HEK293 (cell line): ENCODE data around the gene MTARC1.

ENCODE experiments used
- CTCF ChIA-PET: fragments of 350-600 bp; formaldehyde crosslinking; extraction: SDS; loops from one replicate; lab custom pipeline; 2021; ENCODE audit warnings: antibody characterized with exemption; lab: Yijun Ruan, JAX
- POLR2A ChIA-PET: fragments of 300-600 bp; formaldehyde crosslinking; extraction: SDS; loops from one replicate; lab custom pipeline; 2020; ENCODE audit warnings: antibody characterized with exemption, inconsistent platforms; lab: Yijun Ruan, JAX
- H3K27ac ChIP-seq: fragments of 200-500 bp; sonication (Bioruptor generic); 2 replicates; pipeline ENCODE4 v1.5.1; 2014; ENCODE audit warnings: low read depth, low read length, control low read depth, inconsistent platforms; ENCODE audit errors: extremely low read depth
- H3K36me3 ChIP-seq, 2 experiments: fragments of 200-500 bp in 1 of 2; sonication (Bioruptor generic) in 1 of 2; 1 replicate in 1 of 2; 2 replicates in 1 of 2; pipeline ENCODE4 v1.5.1; 2014 to 2017; ENCODE audit warnings: inconsistent platforms in 2 of 2, low read length in 2 of 2; ENCODE audit not compliant: control insufficient read depth in 2 of 2, insufficient read depth in 1 of 2
- H3K4me1 ChIP-seq: fragments of 200-500 bp; sonication (Bioruptor generic); 2 replicates; pipeline ENCODE4 v1.5.1; 2014; ENCODE audit warnings: mild to moderate bottlenecking, low read length, inconsistent platforms; ENCODE audit not compliant: control insufficient read depth, insufficient read depth
- H3K4me3 ChIP-seq: 2 replicates; pipeline ENCODE4 v1.5.1; 2011; ENCODE audit warnings: low read depth, mild to moderate bottlenecking, control low read depth, low read length, moderate library complexity
- H3K9me3 ChIP-seq: fragments of 200-500 bp; sonication (Bioruptor generic); 2 replicates; pipeline ENCODE4 v1.5.1; 2014; ENCODE audit warnings: low read depth, low read length, inconsistent platforms; ENCODE audit not compliant: control insufficient read depth, insufficient read depth
- BCL11B ChIP-seq: fragments of 450-650 bp; formaldehyde crosslinking; IDR thresholded peaks from 2 replicates; pipeline ENCODE4 v1.5.1; 2016; ENCODE audit warnings: low read depth, missing biosample characterization, missing genetic modification characterization
- KLF7 ChIP-seq: fragments of 450-650 bp; formaldehyde crosslinking; IDR thresholded peaks from 2 replicates; pipeline ENCODE4 v1.5.1; 2016; ENCODE audit warnings: missing biosample characterization, missing genetic modification characterization, borderline replicate concordance
- RBAK ChIP-seq: fragments of 450-650 bp; formaldehyde crosslinking; IDR thresholded peaks from 2 replicates; pipeline ENCODE4 v1.5.1; 2016; ENCODE audit warnings: missing biosample characterization, missing genetic modification characterization
- SCRT1 ChIP-seq: fragments of 450-650 bp; formaldehyde crosslinking; IDR thresholded peaks from 2 replicates; pipeline ENCODE4 v1.5.1; 2016; ENCODE audit warnings: missing biosample characterization, missing genetic modification characterization, borderline replicate concordance
- ZBTB7A ChIP-seq: fragments of 450-650 bp; formaldehyde crosslinking; IDR thresholded peaks from 2 replicates; pipeline ENCODE4 v1.5.1; 2016; ENCODE audit warnings: low read depth, missing biosample characterization, missing genetic modification characterization
- ZFP69B ChIP-seq: fragments of 450-650 bp; formaldehyde crosslinking; IDR thresholded peaks from 2 replicates; pipeline ENCODE4 v1.5.1; 2016; ENCODE audit warnings: missing biosample characterization, missing genetic modification characterization
- ZNF132 ChIP-seq: fragments of 450-650 bp; formaldehyde crosslinking; IDR thresholded peaks from 2 replicates; pipeline ENCODE4 v1.5.1; 2017; ENCODE audit warnings: missing biosample characterization, missing genetic modification characterization, borderline replicate concordance
- ZNF16 ChIP-seq: fragments of 450-650 bp; formaldehyde crosslinking; IDR thresholded peaks from 2 replicates; pipeline ENCODE4 v1.5.1; 2016; ENCODE audit warnings: low read depth, missing biosample characterization, missing genetic modification characterization
- ZNF19 ChIP-seq: fragments of 450-650 bp; formaldehyde crosslinking; IDR thresholded peaks from 2 replicates; pipeline ENCODE4; 2016; ENCODE audit warnings: missing biosample characterization, missing genetic modification characterization, low read depth
- ZNF239 ChIP-seq: fragments of 450-650 bp; formaldehyde crosslinking; IDR thresholded peaks from 2 replicates; pipeline ENCODE4 v1.5.1; 2016; ENCODE audit warnings: missing biosample characterization, missing genetic modification characterization
- ZNF266 ChIP-seq: fragments of 450-650 bp; formaldehyde crosslinking; IDR thresholded peaks from 2 replicates; pipeline ENCODE4 v1.5.1; 2016; ENCODE audit warnings: missing biosample characterization, missing genetic modification characterization, low read depth
- ZNF341 ChIP-seq: fragments of 450-650 bp; formaldehyde crosslinking; IDR thresholded peaks from 2 replicates; pipeline ENCODE4; 2016; ENCODE audit warnings: low read depth, missing biosample characterization, missing genetic modification characterization
- ZNF354C ChIP-seq: fragments of 450-650 bp; formaldehyde crosslinking; IDR thresholded peaks from 2 replicates; pipeline ENCODE4 v1.5.1; 2016; ENCODE audit warnings: missing biosample characterization, missing genetic modification characterization, low read depth, borderline replicate concordance
- ZNF404 ChIP-seq: fragments of 450-650 bp; formaldehyde crosslinking; IDR thresholded peaks from 2 replicates; pipeline ENCODE4 v1.5.1; 2017; ENCODE audit warnings: missing biosample characterization, missing genetic modification characterization
- ZNF423 ChIP-seq: fragments of 450-650 bp; formaldehyde crosslinking; IDR thresholded peaks from 2 replicates; pipeline ENCODE4 v1.5.1; 2016; ENCODE audit warnings: missing biosample characterization, missing genetic modification characterization
- ZNF433 ChIP-seq: fragments of 450-650 bp; formaldehyde crosslinking; IDR thresholded peaks from 2 replicates; pipeline ENCODE4 v1.5.1; 2016; ENCODE audit warnings: missing biosample characterization, missing genetic modification characterization, low read depth
- ZNF510 ChIP-seq: fragments of 450-650 bp; formaldehyde crosslinking; IDR thresholded peaks from 2 replicates; pipeline ENCODE4 v1.5.1; 2018; ENCODE audit warnings: mild to moderate bottlenecking, missing genetic modification characterization, missing biosample characterization; ENCODE audit not compliant: insufficient replicate concordance
- ZNF629 ChIP-seq: fragments of 450-650 bp; formaldehyde crosslinking; IDR thresholded peaks from 2 replicates; pipeline ENCODE4 v1.5.1; 2017; ENCODE audit warnings: missing biosample characterization, missing genetic modification characterization
- ZNF707 ChIP-seq: fragments of 450-650 bp; formaldehyde crosslinking; IDR thresholded peaks from 2 replicates; pipeline ENCODE4 v1.5.1; 2016; ENCODE audit warnings: missing biosample characterization, missing genetic modification characterization
- ZNF76 ChIP-seq: fragments of 450-650 bp; formaldehyde crosslinking; IDR thresholded peaks from 2 replicates; pipeline ENCODE4; 2016; ENCODE audit warnings: low read depth, missing biosample characterization, missing genetic modification characterization, borderline replicate concordance
- ZNF792 ChIP-seq: fragments of 450-650 bp; formaldehyde crosslinking; IDR thresholded peaks from 2 replicates; pipeline ENCODE4 v1.5.1; 2016; ENCODE audit warnings: missing biosample characterization, missing genetic modification characterization
- ZNF843 ChIP-seq: fragments of 450-650 bp; formaldehyde crosslinking; IDR thresholded peaks from 2 replicates; pipeline ENCODE4 v1.5.1; 2016; ENCODE audit warnings: missing biosample characterization, missing genetic modification characterization
- TF ChIP-seq, protein P1 (sequence below): fragments of 450-650 bp; formaldehyde crosslinking; IDR thresholded peaks from 2 replicates; pipeline ENCODE4 v1.5.1; 2016; ENCODE audit warnings: missing biosample characterization, missing genetic modification characterization
- TF ChIP-seq, protein P2 (sequence below): fragments of 450-650 bp; formaldehyde crosslinking; IDR thresholded peaks from 2 replicates; pipeline ENCODE4 v1.5.1; 2016; ENCODE audit warnings: missing biosample characterization, missing genetic modification characterization, low read depth
- TF ChIP-seq, protein P3 (sequence below): fragments of 450-650 bp; formaldehyde crosslinking; IDR thresholded peaks from 2 replicates; pipeline ENCODE4 v1.5.1; 2016; ENCODE audit warnings: missing biosample characterization, missing genetic modification characterization, borderline replicate concordance
- TF ChIP-seq, protein P4 (sequence below): fragments of 450-650 bp; formaldehyde crosslinking; IDR thresholded peaks from 2 replicates; pipeline ENCODE4 v1.5.1; 2016; ENCODE audit warnings: missing biosample characterization, missing genetic modification characterization

The MTARC1 gene

DNA sequence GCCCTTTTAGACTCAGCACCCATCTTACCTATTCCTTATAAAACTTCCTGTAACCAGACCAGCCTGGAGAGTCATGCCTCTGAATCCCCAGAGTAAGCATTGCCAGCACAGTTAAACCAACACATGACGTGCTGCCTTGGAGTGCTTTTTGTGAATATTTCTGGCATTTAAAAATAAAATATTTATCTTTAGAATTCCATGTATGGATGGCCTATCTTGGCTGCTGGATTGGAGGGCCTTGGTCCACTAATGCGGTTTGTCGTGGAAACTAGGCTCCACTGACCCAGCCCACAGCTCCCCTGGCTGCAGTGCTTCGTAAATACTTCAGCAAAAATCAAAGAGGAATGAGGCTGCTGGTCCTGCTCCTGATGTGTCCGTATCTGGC is 17.5 kb downstream of the MTARC1 start:
- TF ChIP-seq ZNF266 (tag by site-specific recombination): no peak
- TF ChIP-seq, protein P1, sequence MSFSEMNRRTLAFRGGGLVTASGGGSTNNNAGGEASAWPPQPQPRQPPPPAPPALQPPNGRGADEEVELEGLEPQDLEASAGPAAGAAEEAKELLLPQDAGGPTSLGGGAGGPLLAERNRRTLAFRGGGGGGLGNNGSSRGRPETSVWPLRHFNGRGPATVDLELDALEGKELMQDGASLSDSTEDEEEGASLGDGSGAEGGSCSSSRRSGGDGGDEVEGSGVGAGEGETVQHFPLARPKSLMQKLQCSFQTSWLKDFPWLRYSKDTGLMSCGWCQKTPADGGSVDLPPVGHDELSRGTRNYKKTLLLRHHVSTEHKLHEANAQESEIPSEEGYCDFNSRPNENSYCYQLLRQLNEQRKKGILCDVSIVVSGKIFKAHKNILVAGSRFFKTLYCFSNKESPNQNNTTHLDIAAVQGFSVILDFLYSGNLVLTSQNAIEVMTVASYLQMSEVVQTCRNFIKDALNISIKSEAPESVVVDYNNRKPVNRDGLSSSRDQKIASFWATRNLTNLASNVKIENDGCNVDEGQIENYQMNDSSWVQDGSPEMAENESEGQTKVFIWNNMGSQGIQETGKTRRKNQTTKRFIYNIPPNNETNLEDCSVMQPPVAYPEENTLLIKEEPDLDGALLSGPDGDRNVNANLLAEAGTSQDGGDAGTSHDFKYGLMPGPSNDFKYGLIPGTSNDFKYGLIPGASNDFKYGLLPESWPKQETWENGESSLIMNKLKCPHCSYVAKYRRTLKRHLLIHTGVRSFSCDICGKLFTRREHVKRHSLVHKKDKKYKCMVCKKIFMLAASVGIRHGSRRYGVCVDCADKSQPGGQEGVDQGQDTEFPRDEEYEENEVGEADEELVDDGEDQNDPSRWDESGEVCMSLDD (tag by site-specific recombination): no peak
- no peak for TF ChIP-seq ZNF707
- TF ChIP-seq ZNF843 (tag by site-specific recombination): no peak
- TF ChIP-seq ZNF792 (tag by site-specific recombination): no peak
- no peak for TF ChIP-seq ZNF629 (tag by site-specific recombination)
- no peak for TF ChIP-seq ZFP69B (tag by site-specific recombination)
- TF ChIP-seq ZNF76: no peak
- TF ChIP-seq ZNF239 (tag by site-specific recombination): no peak
- TF ChIP-seq ZNF341 (tag by site-specific recombination): no peak
- no peak for TF ChIP-seq ZNF404 (tag by site-specific recombination)
- TF ChIP-seq SCRT1: no peak
- TF ChIP-seq, protein P2, sequence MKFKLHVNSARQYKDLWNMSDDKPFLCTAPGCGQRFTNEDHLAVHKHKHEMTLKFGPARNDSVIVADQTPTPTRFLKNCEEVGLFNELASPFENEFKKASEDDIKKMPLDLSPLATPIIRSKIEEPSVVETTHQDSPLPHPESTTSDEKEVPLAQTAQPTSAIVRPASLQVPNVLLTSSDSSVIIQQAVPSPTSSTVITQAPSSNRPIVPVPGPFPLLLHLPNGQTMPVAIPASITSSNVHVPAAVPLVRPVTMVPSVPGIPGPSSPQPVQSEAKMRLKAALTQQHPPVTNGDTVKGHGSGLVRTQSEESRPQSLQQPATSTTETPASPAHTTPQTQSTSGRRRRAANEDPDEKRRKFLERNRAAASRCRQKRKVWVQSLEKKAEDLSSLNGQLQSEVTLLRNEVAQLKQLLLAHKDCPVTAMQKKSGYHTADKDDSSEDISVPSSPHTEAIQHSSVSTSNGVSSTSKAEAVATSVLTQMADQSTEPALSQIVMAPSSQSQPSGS: no peak
- no peak for TF ChIP-seq ZNF354C
- Histone ChIP-seq H3K9me3 (no peaks in the 10 kb centered on the region), H3K27ac (no peak overlapping the region), H3K36me3 (peaks cover 0 to 46% of the 10 kb centered on the region in 2 experiments; a peak in 2 of 3 replicates), H3K4me1 (no peaks in the 10 kb centered on the region), H3K4me3 (no peak overlapping the region)
- ChIA-PET CTCF (interaction anchor here (0.5 to 2.5 kb wide), 25 partner anchors 9 to 922 kb away, joined by 3 to 11 read pairs (median 3); no protein-coding TSS in a partner anchor), POLR2A (no interaction called here)

DNA sequence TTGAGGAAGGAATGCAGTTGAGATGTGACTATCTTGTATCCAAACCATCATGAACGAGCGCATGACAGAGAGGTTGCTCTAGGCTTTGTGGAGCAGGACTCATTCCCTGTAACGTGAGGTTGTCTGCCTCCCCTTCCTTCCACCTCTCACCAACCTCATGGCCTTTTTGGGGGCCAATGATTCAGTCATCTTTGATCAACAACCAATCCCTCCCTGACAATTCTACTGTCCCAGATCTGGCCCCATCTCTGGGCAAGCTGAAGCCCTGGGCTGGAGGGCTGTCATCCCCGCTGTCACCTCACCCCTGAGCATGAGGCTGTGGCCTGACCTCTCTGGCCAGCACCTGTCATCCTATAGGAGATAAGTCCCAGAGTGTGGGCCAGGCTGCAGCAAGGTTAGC is 19.7 kb downstream of the MTARC1 start:
- H3K36me3 ChIP-seq: peaks cover 0 to 34% of the 10 kb centered on the region in 2 experiments; a peak in 2 of 3 replicates
- CTCF ChIA-PET: interaction anchor here (0.7 kb wide), 1 partner anchor 101 kb away, joined by 3 read pairs; no protein-coding TSS in a partner anchor

More for the DNA sequence above, 19.7 kb downstream of the MTARC1 start:
- TF ChIP-seq BCL11B (tag by site-specific recombination): no peak
- TF ChIP-seq ZNF19 (tag by site-specific recombination): no peak
- no peak for TF ChIP-seq ZNF433 (tag by site-specific recombination)
- TF ChIP-seq ZNF423: no peak
- TF ChIP-seq ZBTB7A: no peak
- no peak for TF ChIP-seq KLF7
- no peak for TF ChIP-seq ZNF404 (tag by site-specific recombination)
- no peak for TF ChIP-seq ZNF16 (tag by site-specific recombination)
- TF ChIP-seq, protein P3, sequence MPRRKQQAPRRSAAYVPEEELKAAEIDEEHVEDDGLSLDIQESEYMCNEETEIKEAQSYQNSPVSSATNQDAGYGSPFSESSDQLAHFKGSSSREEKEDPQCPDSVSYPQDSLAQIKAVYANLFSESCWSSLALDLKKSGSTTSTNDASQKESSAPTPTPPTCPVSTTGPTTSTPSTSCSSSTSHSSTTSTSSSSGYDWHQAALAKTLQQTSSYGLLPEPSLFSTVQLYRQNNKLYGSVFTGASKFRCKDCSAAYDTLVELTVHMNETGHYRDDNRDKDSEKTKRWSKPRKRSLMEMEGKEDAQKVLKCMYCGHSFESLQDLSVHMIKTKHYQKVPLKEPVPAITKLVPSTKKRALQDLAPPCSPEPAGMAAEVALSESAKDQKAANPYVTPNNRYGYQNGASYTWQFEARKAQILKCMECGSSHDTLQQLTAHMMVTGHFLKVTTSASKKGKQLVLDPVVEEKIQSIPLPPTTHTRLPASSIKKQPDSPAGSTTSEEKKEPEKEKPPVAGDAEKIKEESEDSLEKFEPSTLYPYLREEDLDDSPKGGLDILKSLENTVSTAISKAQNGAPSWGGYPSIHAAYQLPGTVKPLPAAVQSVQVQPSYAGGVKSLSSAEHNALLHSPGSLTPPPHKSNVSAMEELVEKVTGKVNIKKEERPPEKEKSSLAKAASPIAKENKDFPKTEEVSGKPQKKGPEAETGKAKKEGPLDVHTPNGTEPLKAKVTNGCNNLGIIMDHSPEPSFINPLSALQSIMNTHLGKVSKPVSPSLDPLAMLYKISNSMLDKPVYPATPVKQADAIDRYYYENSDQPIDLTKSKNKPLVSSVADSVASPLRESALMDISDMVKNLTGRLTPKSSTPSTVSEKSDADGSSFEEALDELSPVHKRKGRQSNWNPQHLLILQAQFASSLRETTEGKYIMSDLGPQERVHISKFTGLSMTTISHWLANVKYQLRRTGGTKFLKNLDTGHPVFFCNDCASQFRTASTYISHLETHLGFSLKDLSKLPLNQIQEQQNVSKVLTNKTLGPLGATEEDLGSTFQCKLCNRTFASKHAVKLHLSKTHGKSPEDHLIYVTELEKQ: no peak
- no peak for TF ChIP-seq ZNF510 (tag by site-specific recombination)
- TF ChIP-seq, protein P4, sequence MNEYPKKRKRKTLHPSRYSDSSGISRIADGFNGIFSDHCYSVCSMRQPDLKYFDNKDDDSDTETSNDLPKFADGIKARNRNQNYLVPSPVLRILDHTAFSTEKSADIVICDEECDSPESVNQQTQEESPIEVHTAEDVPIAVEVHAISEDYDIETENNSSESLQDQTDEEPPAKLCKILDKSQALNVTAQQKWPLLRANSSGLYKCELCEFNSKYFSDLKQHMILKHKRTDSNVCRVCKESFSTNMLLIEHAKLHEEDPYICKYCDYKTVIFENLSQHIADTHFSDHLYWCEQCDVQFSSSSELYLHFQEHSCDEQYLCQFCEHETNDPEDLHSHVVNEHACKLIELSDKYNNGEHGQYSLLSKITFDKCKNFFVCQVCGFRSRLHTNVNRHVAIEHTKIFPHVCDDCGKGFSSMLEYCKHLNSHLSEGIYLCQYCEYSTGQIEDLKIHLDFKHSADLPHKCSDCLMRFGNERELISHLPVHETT (tag by site-specific recombination): no peak
- no peak for TF ChIP-seq ZNF132 (tag by site-specific recombination)
- TF ChIP-seq ZNF266 (tag by site-specific recombination): no peak
- TF ChIP-seq RBAK: no peak
- Histone ChIP-seq H3K4me3 (no peak overlapping the region), H3K4me1 (no peaks in the 10 kb centered on the region), H3K9me3 (no peaks in the 10 kb centered on the region), H3K27ac (no peak overlapping the region)
- POLR2A ChIA-PET: no interaction called here
